Ovary (tissue), 9 donors: ENCODE results near the gene LNPEP. TPM values are rescaled to one million over a fixed set of nuclear protein-coding genes. Genes with fewer than 3 reads are reported as not detected.

Experiments used
- DNase-seq, 5 donors: peaks; one replicate each; pipeline ENCODE4 v3.0.0-alpha.2; 2019 to 2020
- H3K27ac ChIP-seq, 2 donors: fragments of 200-600 bp; one replicate each; pipeline versions ENCODE4 v1.5.1 to v1.8.0; 2019 to 2022
- H3K27me3 ChIP-seq: fragments of 200-600 bp; one replicate; pipeline ENCODE4 v1.8.0; 2022
- H3K36me3 ChIP-seq: fragments of 200-600 bp; sonication (generic); one replicate; pipeline ENCODE4 v1.5.1; 2019
- H3K4me1 ChIP-seq: one replicate; pipeline ENCODE4 v1.8.1; 2013; ENCODE audit warnings: mild to moderate bottlenecking, moderate library complexity; ENCODE audit not compliant: insufficient read depth
- H3K4me3 ChIP-seq: fragments of 200-600 bp; sonication (generic); one replicate; pipeline ENCODE4 v1.5.1; 2017
- H3K9me3 ChIP-seq, 2 donors: fragments of 200-600 bp in 1 of 2; sonication (generic) in 1 of 2; one replicate each; pipeline versions ENCODE4 v1.5.1 to v1.8.1; 2013 to 2019; ENCODE audit warnings: mild to moderate bottlenecking in 1 of 2, moderate library complexity in 1 of 2
- EP300 ChIP-seq: sonication (generic); formaldehyde crosslinking; IDR thresholded peaks from one replicate; pipeline ENCODE4 v1.6.1; 2017; ENCODE audit warnings: antibody characterized with exemption
- POLR2A ChIP-seq: fragments of 450-650 bp; IDR thresholded peaks from one replicate; pipeline ENCODE4 v1.6.1; 2017; ENCODE audit warnings: antibody characterized with exemption, mild to moderate bottlenecking, moderate library complexity
- WGBS, 3 donors: extraction: QIAGEN DNeasy Blood & Tissue Kit in 1 of 3; methylation state at CpG; one replicate each; pipeline versions ENCODE4 v1.1.5 to v1.1.7; 2013 to 2017; 5-methylcytosine and 5-hydroxymethylcytosine counted together
- intact Hi-C, 4 donors: fragments of 100-400 bp; cut with DNase I; formaldehyde crosslinking; loops; one replicate each; pipeline versions ENCODE4 v1.11.0 to v1.15.1; 2022 to 2023
- polyA plus RNA-seq, 2 donors: library from polyadenylated mRNA; stranded (reverse); fragments of 200-250 nt in 1 of 2; fragments of 350-450 nt in 1 of 2; fragmentation: Illumina TruSeq in 1 of 2; extraction: RNeasy Lipid Tissue Mini Kit (QIAGEN cat#74804) in 1 of 2; gene quantifications; one replicate each; pipeline ENCODE4 v1.2.3, GENCODE V29; 2013 to 2014
- total RNA-seq, 7 donors: library from RNA; depleted of rRNA in 2 of 7; stranded (reverse); fragments of >200 nt in 2 of 7; fragmentation: NEBNext Ultra II Directional in 3 of 7; extraction: Animal tissue kit (Norgen Biotek cat#: 25700) in 3 of 7; gene quantifications; one replicate each; pipeline versions ENCODE4 v1.1.0 to v1.2.4, GENCODE V29; 2016 to 2023
- TF ChIP-seq, protein P1 (sequence below), 3 donors: fragments of 450-650 bp in 2 of 3; fragments of 200-600 bp in 1 of 3; IDR thresholded peaks; one replicate each; pipeline versions ENCODE4 v1.5.1 to v1.8.0; 2016 to 2022; ENCODE audit warnings: antibody characterized with exemption in 3 of 3, mild to moderate bottlenecking in 1 of 3
- donor health status: DM: no; HTN: no; CAD: no; lungs with moderate emphysema.
- donor health status: DM: no; HTN: no; CAD: no.
- donor health status: Bipolar disorder and iron deficiency.
- donor health status: DM: yes; HTN: yes; CAD: no.
- donor health status: DM: no; HTN: no; CAD: no.
- donor health status: DM: yes; HTN: yes; CAD: no.

Gene LNPEP
- total and polyA plus RNA-seq, 9 donors: 7.6 to 45.5 (median 32.3) TPM

DNA sequence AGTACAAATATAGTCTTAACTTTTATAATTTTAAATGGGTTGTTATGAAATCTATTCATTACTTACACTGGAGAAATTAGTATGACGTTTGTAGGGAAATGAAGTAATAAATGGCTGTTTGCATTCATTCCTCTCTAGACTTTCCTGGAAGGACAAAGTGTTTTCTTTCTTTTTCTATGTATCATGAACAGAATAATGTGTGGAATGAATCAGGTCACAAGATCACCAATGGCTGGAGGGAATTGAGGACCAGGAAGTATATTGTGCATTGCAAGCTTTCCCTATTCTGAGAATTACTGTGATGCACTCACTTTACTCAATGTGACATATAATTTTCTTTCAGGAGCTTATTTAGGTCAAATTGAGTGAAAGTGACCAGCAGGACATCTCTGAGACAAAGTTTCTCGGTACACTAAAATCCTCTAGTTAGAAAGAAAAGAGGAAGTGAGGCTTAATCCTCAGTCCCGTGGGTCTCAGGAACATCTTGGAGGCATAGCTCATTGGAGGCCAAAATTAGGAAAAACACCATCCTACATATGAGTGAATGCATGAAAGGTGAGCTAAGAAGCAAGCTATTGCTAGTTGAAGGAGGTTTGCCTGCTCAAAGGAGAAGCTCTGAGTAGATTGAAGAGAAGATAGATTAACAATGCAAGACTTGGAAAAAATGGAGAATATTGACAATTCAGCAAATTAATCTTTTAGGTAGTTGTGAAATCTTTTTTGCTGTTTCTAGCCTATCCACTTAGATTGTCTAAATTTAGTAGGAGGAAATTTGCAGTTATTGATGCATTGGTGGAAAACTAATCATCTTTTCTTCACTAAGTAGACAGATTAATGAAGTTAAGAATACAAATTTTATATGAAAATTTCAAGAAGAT is 31.6 kb upstream of the LNPEP start:
- 44 to 58% (median 49%) methylated on average over 3 of the region's 3 CpGs for WGBS, 3 donors
- no peaks in the 10 kb centered on the region for H3K4me1 ChIP-seq
- intact Hi-C loops: no loop called here
- no peak for DNase-seq
- H3K27me3 ChIP-seq: no peaks in the 10 kb centered on the region
- TF ChIP-seq POLR2A (no peak), EP300 (no peak)
- TF ChIP-seq, protein P1, sequence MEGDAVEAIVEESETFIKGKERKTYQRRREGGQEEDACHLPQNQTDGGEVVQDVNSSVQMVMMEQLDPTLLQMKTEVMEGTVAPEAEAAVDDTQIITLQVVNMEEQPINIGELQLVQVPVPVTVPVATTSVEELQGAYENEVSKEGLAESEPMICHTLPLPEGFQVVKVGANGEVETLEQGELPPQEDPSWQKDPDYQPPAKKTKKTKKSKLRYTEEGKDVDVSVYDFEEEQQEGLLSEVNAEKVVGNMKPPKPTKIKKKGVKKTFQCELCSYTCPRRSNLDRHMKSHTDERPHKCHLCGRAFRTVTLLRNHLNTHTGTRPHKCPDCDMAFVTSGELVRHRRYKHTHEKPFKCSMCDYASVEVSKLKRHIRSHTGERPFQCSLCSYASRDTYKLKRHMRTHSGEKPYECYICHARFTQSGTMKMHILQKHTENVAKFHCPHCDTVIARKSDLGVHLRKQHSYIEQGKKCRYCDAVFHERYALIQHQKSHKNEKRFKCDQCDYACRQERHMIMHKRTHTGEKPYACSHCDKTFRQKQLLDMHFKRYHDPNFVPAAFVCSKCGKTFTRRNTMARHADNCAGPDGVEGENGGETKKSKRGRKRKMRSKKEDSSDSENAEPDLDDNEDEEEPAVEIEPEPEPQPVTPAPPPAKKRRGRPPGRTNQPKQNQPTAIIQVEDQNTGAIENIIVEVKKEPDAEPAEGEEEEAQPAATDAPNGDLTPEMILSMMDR (IDR thresholded peaks at IDR 0.05): no peak
- no peaks in the 10 kb centered on the region for H3K36me3 ChIP-seq
- no peak overlapping the region for H3K27ac ChIP-seq
- no peak overlapping the region for H3K4me3 ChIP-seq
- H3K9me3 ChIP-seq: no peaks in the 10 kb centered on the region

DNA sequence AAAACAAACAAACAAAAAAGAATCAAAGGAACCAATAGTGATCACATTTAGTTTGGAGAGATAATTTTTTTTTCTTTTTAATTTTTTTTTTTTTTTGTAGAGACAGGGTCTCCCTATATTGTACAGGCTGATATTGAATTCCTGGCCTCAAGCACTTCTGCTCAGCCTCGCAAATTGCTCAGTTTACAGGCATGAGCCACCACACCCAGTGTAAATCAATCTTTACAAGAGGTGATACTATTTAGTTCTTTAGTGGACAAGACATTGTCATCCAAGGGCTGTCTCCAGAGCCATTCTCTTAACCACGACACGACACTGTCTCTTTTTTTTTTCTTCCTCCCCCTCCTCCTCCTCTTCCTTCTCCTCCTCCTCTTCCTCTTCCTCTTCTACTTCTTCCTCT is 30.0 kb upstream of the LNPEP start:
- H3K27me3 ChIP-seq: no peaks in the 10 kb centered on the region
- intact Hi-C loops: no loop called here
- no peaks in the 10 kb centered on the region for H3K9me3 ChIP-seq
- TF ChIP-seq, protein P1 (IDR thresholded peaks at IDR 0.05): no peak
- TF ChIP-seq EP300: no peak
- TF ChIP-seq POLR2A: no peak
- H3K4me1 ChIP-seq: no peaks in the 10 kb centered on the region
- 87 to 96% (median 96%) methylated on average over 3 of the region's 3 CpGs for WGBS, 3 donors
- DNase-seq: no peak
- no peaks in the 10 kb centered on the region for H3K36me3 ChIP-seq
- H3K27ac ChIP-seq: no peak overlapping the region
- H3K4me3 ChIP-seq: no peak overlapping the region

DNA sequence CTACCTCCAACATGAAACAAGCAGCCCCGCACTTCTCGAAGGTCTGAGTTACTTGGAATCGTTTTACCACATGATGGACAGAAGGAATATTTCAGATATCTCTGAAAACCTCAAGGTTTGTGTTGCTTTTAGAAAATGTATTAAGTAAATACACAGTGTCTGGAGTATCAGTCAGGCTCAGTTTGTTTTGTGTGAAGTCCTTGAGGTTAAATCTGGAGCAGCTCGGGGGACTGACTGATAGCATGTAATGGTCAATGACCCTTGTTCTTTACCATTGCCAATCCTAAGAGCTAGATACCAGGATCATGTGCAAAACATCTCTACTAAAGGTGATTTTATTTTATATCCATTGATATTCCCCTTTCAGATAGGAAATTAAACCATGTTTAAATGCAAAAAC is 26.9 kb upstream of the LNPEP start:
- intact Hi-C loops: no loop called here
- no peaks in the 10 kb centered on the region for H3K9me3 ChIP-seq
- H3K4me3 ChIP-seq: no peak overlapping the region
- H3K27me3 ChIP-seq: no peaks in the 10 kb centered on the region
- TF ChIP-seq POLR2A: no peak
- WGBS, 3 donors: 15 to 40% (median 20%) methylated on average over 4 of the region's 4 CpGs
- H3K4me1 ChIP-seq: no peaks in the 10 kb centered on the region
- H3K27ac ChIP-seq: no peak overlapping the region
- H3K36me3 ChIP-seq: no peaks in the 10 kb centered on the region
- DNase-seq: no peak

DNA sequence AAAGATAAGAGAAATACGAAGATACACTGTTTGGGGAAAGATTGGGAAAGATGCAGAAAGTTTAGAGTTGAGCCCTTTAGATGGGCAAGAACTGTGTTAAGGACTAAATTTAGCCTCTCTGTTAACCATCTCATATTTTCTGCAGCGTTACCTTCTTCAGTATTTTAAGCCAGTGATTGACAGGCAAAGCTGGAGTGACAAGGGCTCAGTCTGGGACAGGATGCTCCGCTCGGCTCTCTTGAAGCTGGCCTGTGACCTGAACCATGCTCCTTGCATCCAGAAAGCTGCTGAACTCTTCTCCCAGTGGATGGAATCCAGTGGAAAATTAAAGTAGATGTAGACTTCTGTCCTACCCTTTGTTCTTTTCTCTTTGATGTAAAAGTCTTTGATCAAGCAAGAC is 26.4 kb upstream of the LNPEP start:
- Histone ChIP-seq H3K27me3 (no peaks in the 10 kb centered on the region), H3K27ac (no peak overlapping the region), H3K4me1 (no peaks in the 10 kb centered on the region), H3K9me3 (no peaks in the 10 kb centered on the region), H3K36me3 (no peaks in the 10 kb centered on the region), H3K4me3 (no peak overlapping the region)
- TF ChIP-seq EP300: no peak
- WGBS, 3 donors: 75 to 90% (median 81%) methylated on average over 4 of the region's 4 CpGs
- intact Hi-C loops: no loop called here
- DNase-seq: no peak

DNA sequence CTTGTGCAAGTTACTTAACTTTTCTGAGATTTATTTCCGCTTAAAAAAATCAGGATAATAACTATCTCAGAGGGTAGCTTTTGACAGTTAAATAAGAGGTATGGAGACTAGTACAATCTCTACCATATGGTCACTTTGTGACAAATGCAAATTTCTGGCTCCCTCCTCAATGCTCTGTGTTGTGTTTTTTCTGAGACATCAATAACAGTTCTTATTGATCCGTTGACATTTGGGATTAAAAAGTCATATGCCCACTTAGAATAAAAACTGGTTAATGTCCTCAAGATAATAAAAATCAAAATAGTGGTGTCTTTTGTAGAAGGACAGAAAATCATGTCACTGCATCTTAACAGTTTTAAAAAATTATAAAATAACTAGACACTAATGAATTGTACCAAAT is 24.7 kb upstream of the LNPEP start:
- H3K27me3 ChIP-seq: no peaks in the 10 kb centered on the region
- no peak for TF ChIP-seq POLR2A
- TF ChIP-seq, protein P1 (IDR thresholded peaks at IDR 0.05): no peak
- no peak for TF ChIP-seq EP300
- intact Hi-C loops: no loop called here
- no peak overlapping the region for H3K27ac ChIP-seq
- H3K9me3 ChIP-seq: no peaks in the 10 kb centered on the region
- 95 to 96% (median 96%) methylated on average over 2 of the region's 2 CpGs for WGBS, 3 donors
- H3K4me3 ChIP-seq: no peak overlapping the region
- no peaks in the 10 kb centered on the region for H3K4me1 ChIP-seq
- H3K36me3 ChIP-seq: no peaks in the 10 kb centered on the region
- DNase-seq: no peak
